Left lung (tissue), 10 donors: ENCODE results near the gene SAV1. TPM values are rescaled to one million over a fixed set of nuclear protein-coding genes. Genes with fewer than 3 reads are reported as not detected.
"Not testable (repeated sequence)": the region's sequence is repeated elsewhere in the genome, so short reads cannot be mapped to it uniquely, and the experiment has no call there.

Source experiments
- ATAC-seq: fragments of 200-7000 bp; cut with Tn5 transposase; one replicate; pipeline ENCODE4 v1.9.1; 2020; ENCODE audit warnings: moderate library complexity
- DNase-seq, 4 donors: peaks; one replicate each; pipeline ENCODE4 v3.0.0-alpha.2; 2013 to 2020
- H3K27ac ChIP-seq, 2 donors: fragments of 200-600 bp; sonication (generic) in 1 of 2; one replicate each; pipeline versions ENCODE4 v1.5.0 to v1.8.0; 2020 to 2021
- H3K27me3 ChIP-seq, 2 donors: fragments of 200-600 bp; sonication (generic) in 1 of 2; one replicate each; pipeline versions ENCODE4 v1.5.0 to v1.8.0; 2020 to 2021
- H3K36me3 ChIP-seq, 2 donors: fragments of 200-600 bp; sonication (generic) in 1 of 2; one replicate each; pipeline versions ENCODE4 v1.5.0 to v1.8.0; 2020 to 2021
- H3K4me1 ChIP-seq, 2 donors: fragments of 200-600 bp; one replicate each; pipeline ENCODE4 v1.8.0; 2021
- H3K4me3 ChIP-seq, 2 donors: fragments of 200-600 bp; sonication (generic) in 1 of 2; one replicate each; pipeline versions ENCODE4 v1.5.0 to v1.8.0; 2020 to 2021; ENCODE audit warnings: mild to moderate bottlenecking in 1 of 2
- H3K9me3 ChIP-seq, 2 donors: fragments of 200-600 bp; sonication (generic) in 1 of 2; one replicate each; pipeline versions ENCODE4 v1.5.0 to v1.8.0; 2020 to 2021
- intact Hi-C, 2 donors: fragments of 100-400 bp; cut with DNase I; formaldehyde crosslinking; loops; one replicate each; pipeline versions ENCODE4 v1.11.2 to v1.14.2; 2022
- polyA plus RNA-seq, 6 donors: library from polyadenylated mRNA; unstranded; fragments of 120-200 nt; gene quantifications; one replicate each; pipeline ENCODE4 v1.2.1, GENCODE V29; 2013; ENCODE audit not compliant: insufficient read length in 6 of 6
- total RNA-seq, 2 donors: library from RNA; stranded (reverse); fragmentation: NEBNext Ultra II Directional; extraction: Animal tissue kit (Norgen Biotek cat#: 25700); gene quantifications; one replicate each; pipeline ENCODE4 v1.2.1, GENCODE V29; 2021
- TF ChIP-seq, protein P1 (sequence below), 2 donors: fragments of 200-600 bp; sonication (generic) in 1 of 2; IDR thresholded peaks; one replicate each; pipeline versions ENCODE4 v1.5.0 to v1.8.0; 2021; ENCODE audit warnings: antibody characterized with exemption in 2 of 2
- donor health status: DM: no; HTN: yes; CAD: no.
- donor health status: DM: no; HTN: no; CAD: no.

The SAV1 gene
- total and polyA plus RNA-seq, 8 donors: 28.2 to 43.9 (median 38.1) TPM

DNA sequence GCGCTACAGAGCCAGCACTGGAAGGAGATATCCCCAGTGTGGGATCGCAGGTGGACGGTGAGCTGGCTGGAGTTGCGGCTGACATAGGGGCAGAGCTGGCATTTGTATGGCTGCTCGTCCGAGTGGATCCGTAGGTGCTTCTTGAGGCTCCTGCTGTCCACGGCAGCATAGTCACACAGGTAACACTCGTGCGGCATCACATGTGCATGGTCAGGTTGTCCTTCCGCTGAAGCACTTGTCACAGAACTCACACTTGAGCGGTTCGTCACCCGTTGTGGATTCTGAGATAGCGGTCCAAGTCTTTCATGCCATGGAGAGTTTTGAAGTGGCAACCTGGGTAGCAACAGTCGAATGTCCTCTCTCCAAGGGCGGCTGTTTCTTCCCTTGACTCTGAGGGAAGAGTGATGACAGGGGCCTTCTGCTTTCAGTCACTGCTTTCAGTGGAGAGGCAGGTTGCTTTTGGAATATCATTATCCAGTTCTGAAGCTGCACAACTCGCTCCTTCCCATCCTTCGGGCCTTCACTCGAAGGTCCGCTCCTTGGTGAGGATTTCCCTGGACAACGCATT is 37.0 kb upstream of the SAV1 start:
- no peaks in the 10 kb centered on the region for H3K27me3 ChIP-seq
- intact Hi-C loops: no loop called here
- ATAC-seq (no peak), DNase-seq (no peak)
- no peaks in the 10 kb centered on the region for H3K36me3 ChIP-seq
- no peaks in the 10 kb centered on the region for H3K4me1 ChIP-seq
- no peak overlapping the region for H3K27ac ChIP-seq
- no peaks in the 10 kb centered on the region for H3K9me3 ChIP-seq
- H3K4me3 ChIP-seq: no peak overlapping the region
- TF ChIP-seq, protein P1, sequence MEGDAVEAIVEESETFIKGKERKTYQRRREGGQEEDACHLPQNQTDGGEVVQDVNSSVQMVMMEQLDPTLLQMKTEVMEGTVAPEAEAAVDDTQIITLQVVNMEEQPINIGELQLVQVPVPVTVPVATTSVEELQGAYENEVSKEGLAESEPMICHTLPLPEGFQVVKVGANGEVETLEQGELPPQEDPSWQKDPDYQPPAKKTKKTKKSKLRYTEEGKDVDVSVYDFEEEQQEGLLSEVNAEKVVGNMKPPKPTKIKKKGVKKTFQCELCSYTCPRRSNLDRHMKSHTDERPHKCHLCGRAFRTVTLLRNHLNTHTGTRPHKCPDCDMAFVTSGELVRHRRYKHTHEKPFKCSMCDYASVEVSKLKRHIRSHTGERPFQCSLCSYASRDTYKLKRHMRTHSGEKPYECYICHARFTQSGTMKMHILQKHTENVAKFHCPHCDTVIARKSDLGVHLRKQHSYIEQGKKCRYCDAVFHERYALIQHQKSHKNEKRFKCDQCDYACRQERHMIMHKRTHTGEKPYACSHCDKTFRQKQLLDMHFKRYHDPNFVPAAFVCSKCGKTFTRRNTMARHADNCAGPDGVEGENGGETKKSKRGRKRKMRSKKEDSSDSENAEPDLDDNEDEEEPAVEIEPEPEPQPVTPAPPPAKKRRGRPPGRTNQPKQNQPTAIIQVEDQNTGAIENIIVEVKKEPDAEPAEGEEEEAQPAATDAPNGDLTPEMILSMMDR (IDR thresholded peaks at IDR 0.05): no peak

DNA sequence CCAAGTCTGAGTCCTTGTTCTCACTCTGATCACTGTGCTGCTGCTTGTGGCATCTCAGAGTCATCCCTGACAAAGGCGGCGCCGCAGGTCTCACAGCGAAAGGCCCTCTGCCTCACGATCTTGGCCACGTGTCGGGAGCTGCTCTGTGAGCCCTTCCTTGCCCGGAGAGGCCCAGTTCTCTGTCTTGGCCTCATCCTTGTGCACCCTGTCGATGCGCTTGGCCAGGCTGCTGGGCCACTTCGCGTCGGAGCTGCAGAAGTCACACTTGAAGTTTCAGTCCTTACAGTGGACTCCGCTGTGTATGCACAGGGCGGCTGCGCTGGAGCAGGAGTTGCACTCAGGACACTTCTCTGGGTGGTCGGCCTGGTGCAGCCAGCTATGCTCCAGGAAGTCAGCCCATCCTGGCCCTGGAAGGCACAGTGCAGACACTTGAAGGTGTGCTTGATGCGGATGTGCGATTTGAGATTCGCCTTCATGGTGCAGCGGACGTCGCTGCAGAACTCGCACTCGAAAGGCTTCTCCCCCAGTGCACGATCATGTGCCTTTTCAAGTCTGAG is 36.4 kb upstream of the SAV1 start:
- Histone ChIP-seq H3K4me1 (no peaks in the 10 kb centered on the region), H3K9me3 (no peaks in the 10 kb centered on the region), H3K36me3 (no peaks in the 10 kb centered on the region), H3K27me3 (no peaks in the 10 kb centered on the region), H3K4me3 (no peak overlapping the region), H3K27ac (no peak overlapping the region)
- intact Hi-C loops: no loop called here
- DNase-seq: no peak
- no peak for ATAC-seq
- TF ChIP-seq, protein P1 (IDR thresholded peaks at IDR 0.05): no peak

DNA sequence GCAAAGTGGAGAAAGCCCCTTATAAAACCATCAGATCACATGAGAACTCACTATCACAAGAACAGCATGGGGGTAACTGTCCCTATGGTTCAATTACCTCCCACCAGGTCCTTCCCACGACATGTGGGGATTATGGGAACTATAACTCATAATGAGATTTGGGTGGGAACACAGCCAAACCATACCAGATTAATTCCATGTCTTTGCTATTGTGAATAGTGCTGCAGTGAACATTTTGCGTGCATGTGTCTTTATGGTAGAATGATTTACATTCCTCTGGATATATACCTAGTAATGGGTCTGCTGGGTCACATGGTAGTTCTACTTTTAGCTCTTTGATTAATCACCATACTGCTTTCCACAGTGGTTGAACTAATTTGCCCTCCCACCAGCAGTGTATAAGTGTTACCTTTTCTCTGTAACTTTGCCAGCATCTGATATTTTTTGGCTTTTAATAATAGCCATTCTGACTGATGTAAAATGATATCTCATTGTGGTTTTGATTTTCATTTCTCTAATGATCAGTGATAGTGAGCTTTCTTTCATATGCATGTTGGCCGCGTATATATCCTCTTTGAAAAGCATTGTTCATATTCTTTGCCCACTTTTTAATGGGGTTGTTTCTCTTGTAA is 29.7 kb upstream of the SAV1 start:
- Histone ChIP-seq H3K4me1 (no peaks in the 10 kb centered on the region), H3K27ac (no peak overlapping the region), H3K27me3 (no peaks in the 10 kb centered on the region), H3K9me3 (peaks cover 0 to 9% of the 10 kb centered on the region in 2 donors), H3K4me3 (no peak overlapping the region), H3K36me3 (no peaks in the 10 kb centered on the region)
- ATAC-seq: no peak
- TF ChIP-seq, protein P1 (IDR thresholded peaks at IDR 0.05): no peak
- intact Hi-C loops: no loop called here
- no peak for DNase-seq

DNA sequence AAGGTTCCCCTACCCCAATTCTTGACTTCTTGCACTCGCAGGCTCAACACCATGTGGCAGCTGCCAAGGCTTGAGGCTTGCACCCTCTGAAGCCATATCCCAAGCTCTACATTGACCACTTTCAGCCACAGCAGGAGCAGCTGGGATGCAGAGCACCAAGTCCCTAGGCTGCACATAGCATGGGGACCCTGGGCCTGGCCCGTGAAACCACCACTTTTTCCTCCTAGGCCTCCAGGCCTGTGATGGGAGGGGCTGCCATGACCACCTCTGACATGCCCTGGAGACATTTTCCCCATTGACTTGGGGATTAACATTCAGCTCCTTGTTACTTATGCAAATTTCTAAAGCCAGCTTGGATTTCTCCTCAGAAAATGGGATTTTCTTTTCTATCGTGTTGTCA is 26.2 kb upstream of the SAV1 start:
- H3K4me1 ChIP-seq, ATAC-seq, H3K9me3 ChIP-seq, intact Hi-C loops, H3K36me3 ChIP-seq, H3K4me3 ChIP-seq, H3K27ac ChIP-seq, DNase-seq, H3K27me3 ChIP-seq: not testable (repeated sequence)

DNA sequence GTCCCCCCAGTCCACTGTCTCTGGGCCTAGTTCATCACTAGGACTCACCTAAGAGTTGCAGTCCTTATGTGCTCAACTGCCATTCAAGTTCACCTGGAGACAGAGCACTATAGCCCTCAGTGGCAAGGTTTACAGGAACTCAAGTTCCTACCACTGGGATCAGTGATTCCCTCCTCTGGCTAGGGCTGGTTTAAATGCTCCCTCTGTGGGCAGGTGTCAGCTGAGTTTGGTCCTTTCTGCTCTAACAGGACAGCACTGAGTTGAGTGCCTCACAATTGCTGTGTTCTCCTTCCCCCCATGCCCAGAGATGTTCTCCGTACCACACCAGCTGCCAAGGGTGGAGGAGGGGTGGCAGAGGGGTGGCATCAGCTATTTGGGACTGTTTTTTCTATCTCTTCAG is 20.8 kb upstream of the SAV1 start:
- Histone ChIP-seq H3K9me3 (peaks cover 0 to 4% of the 10 kb centered on the region in 2 donors), H3K27ac (no peak overlapping the region), H3K36me3 (no peaks in the 10 kb centered on the region), H3K4me1 (no peaks in the 10 kb centered on the region), H3K27me3 (no peaks in the 10 kb centered on the region), H3K4me3 (no peak overlapping the region)
- intact Hi-C loops: no loop called here
- ATAC-seq (no peak), DNase-seq (no peak)
- TF ChIP-seq, protein P1 (IDR thresholded peaks at IDR 0.05): no peak
